ENCODE data around the gene ALDH3B2. TPM values are rescaled to one million over a fixed set of nuclear protein-coding genes. Genes with fewer than 3 reads are reported as not detected.

ALDH3B2 gene
- total RNA-seq, 1 experiment from 2014 or later, result not detected

- no peak overlapping the region for H3K4me2 ChIP-seq (ENCODE audit: low read length)
- peaks cover 2 to 13% of the 10 kb centered on the region in 2 experiments; a peak in 2 of 4 replicates for H3K4me1 ChIP-seq (ENCODE audit: control insufficient read depth in 1 of 2, insufficient read depth in 2 of 2, low read length in 2 of 2)
- POLR2A ChIA-PET, result no interaction called here
- no peaks in the 10 kb centered on the region for H4K20me1 ChIP-seq (ENCODE audit: insufficient read depth)
- intact Hi-C loops (cut with micrococcal nuclease), result loop anchor here (1.0 kb wide), 1 partner anchor 43 kb away; no protein-coding TSS in a partner anchor
- DNase-seq (ENCODE audit: low read depth, low spot score), result no peak
- BruUV-seq (replicated peaks), result no TSS peak
- no peaks in the 10 kb centered on the region for H3K27me3 ChIP-seq (ENCODE audit: insufficient read depth, low read length)
- H3K9me2 ChIP-seq (ENCODE audit: insufficient read depth), result no peaks in the 10 kb centered on the region
- CTCF ChIA-PET, result interaction anchor here (1.6 kb wide), 1 partner anchor 43 kb away, joined by 5 read pairs; no protein-coding TSS in a partner anchor
- no peak overlapping the region for H3K9ac ChIP-seq (ENCODE audit: low read length)
- no peaks in the 10 kb centered on the region for H3K79me2 ChIP-seq (ENCODE audit: insufficient read depth, low read length)
- H2AFZ ChIP-seq (ENCODE audit: low read depth, low read length, poor library complexity, severe bottlenecking), result no peak overlapping the region
- peaks cover 1 to 4% of the 10 kb centered on the region in 2 experiments; a peak in 3 of 4 replicates for H3K36me3 ChIP-seq (ENCODE audit: control insufficient read depth in 1 of 2, insufficient read depth in 2 of 2, low read length in 2 of 2)
- TF ChIP-seq ZNF274 (IDR thresholded peaks at IDR 0.05; ENCODE audit: low read depth, low read length), result no peak
- TF ChIP-seq SIN3A (IDR thresholded peaks at IDR 0.05; ENCODE audit: low read depth), result no peak
- TF ChIP-seq POLR2AphosphoS5 (IDR thresholded peaks at IDR 0.05; ENCODE audit: low read depth, low read length), result no peak
- no peak for TF ChIP-seq EZH2 (IDR thresholded peaks at IDR 0.05)
- TF ChIP-seq CEBPB (IDR thresholded peaks at IDR 0.05; ENCODE audit: low read depth), result no peak
- no peak for TF ChIP-seq RAD21 (IDR thresholded peaks at IDR 0.05; ENCODE audit: low read depth)
- TF ChIP-seq MAX (IDR thresholded peaks at IDR 0.05), result no peak
- TF ChIP-seq, protein P1, sequence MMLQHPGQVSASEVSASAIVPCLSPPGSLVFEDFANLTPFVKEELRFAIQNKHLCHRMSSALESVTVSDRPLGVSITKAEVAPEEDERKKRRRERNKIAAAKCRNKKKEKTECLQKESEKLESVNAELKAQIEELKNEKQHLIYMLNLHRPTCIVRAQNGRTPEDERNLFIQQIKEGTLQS (IDR thresholded peaks at IDR 0.05), result no peak
- no peaks in the 10 kb centered on the region for H3K9me3 ChIP-seq (ENCODE audit: control insufficient read depth in 1 of 2, insufficient read depth in 1 of 2, low read depth in 1 of 2, low read length in 2 of 2)
- peak; percentile 8; the same call in 1 of the 2 replicates for ATAC-seq
- no peak overlapping the region for H3K4me3 ChIP-seq (replicated peaks in 1 of 2; ENCODE audit: low read depth in 1 of 2, low read length in 2 of 2)
- RAD21 ChIA-PET (ENCODE audit: low non-redundant PET in 1 of 2, low total read pairs in 2 of 2, uncharacterized antibody in 2 of 2, unreplicated experiment in 2 of 2), result no interaction called here
- H3K27ac ChIP-seq (ENCODE audit: low read depth, low read length), result no peak overlapping the region; the same call in 1 of the 2 replicates
These were observed 58.5 kb downstream of the ALDH3B2 start for GRCh38 chr11:67615728-67616430.

Measured in HCT116 (cell line).